Esophagus muscularis mucosa (tissue), 3 donors: ENCODE data around the gene WEE1.

ENCODE experiments used
- POLR2A ChIP-seq: fragments of 450-650 bp; IDR thresholded peaks from one replicate; pipeline ENCODE4 v1.6.1; 2017; ENCODE audit warnings: antibody characterized with exemption, moderate library complexity, mild to moderate bottlenecking, low read depth
- TF ChIP-seq, protein P1 (sequence below), 3 experiments: fragments of 200-600 bp in 2 of 3; fragments of 450-650 bp in 1 of 3; sonication (generic) in 2 of 3; IDR thresholded peaks; one replicate each; pipeline ENCODE4 v1.5.1; 2017 to 2019; ENCODE audit warnings: antibody characterized with exemption in 3 of 3, mild to moderate bottlenecking in 2 of 3, moderate library complexity in 1 of 3

DNA sequence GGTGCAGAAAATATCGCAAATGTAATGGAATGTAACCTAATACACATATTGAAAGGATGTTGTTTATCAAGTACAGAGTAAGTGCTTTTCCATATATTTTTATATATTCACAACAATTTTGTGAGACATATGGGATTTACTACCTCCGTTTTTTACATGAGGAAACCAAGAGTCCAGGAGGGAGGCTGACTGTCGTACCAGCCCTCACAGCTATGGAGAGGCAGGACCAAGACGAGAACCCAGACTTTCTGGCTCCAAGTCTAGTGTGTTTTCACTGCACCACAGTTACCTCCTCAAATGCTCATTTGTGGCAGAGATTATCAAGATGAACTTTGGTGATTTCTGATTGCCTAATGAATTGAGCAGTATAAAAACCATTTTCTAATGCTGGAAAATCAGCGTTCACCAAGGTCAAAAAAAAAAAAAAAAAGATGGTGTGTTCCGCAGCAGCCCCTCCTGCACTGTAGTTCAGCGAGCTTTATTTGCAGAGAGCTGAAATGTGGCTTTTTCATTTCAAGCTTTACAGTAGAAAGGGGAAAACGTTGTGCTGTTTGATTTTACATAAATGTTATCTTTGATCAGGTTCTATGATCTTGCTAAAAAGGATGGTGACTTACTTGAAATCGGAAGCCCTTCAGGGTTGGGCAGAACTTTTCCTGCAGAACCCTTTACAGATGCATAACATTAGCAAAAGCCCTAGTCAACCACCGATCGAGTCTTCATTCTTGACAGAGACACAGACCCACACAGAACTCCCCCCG lies 44.7 kb upstream of the WEE1 start:
- TF ChIP-seq, protein P1, sequence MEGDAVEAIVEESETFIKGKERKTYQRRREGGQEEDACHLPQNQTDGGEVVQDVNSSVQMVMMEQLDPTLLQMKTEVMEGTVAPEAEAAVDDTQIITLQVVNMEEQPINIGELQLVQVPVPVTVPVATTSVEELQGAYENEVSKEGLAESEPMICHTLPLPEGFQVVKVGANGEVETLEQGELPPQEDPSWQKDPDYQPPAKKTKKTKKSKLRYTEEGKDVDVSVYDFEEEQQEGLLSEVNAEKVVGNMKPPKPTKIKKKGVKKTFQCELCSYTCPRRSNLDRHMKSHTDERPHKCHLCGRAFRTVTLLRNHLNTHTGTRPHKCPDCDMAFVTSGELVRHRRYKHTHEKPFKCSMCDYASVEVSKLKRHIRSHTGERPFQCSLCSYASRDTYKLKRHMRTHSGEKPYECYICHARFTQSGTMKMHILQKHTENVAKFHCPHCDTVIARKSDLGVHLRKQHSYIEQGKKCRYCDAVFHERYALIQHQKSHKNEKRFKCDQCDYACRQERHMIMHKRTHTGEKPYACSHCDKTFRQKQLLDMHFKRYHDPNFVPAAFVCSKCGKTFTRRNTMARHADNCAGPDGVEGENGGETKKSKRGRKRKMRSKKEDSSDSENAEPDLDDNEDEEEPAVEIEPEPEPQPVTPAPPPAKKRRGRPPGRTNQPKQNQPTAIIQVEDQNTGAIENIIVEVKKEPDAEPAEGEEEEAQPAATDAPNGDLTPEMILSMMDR (IDR thresholded peaks at IDR 0.05): no peak
- no peak for TF ChIP-seq POLR2A
